Endodermal cell (in vitro differentiated cells): ENCODE results near the gene SEMA4B. TPM values are rescaled to one million over a fixed set of nuclear protein-coding genes. Genes with fewer than 3 reads are reported as not detected.

Experiments
- DNase-seq: peaks from one replicate; pipeline ENCODE4 v3.0.0-alpha.2; 2017
- H3K27ac ChIP-seq: 2 replicates; pipeline ENCODE4 v1.5.1; 2013; ENCODE audit warnings: mild to moderate bottlenecking, low read depth, low read length, moderate library complexity
- H3K27me3 ChIP-seq: 2 replicates; pipeline ENCODE4 v1.6.1; 2013; ENCODE audit warnings: mild to moderate bottlenecking, low read length, moderate library complexity; ENCODE audit not compliant: insufficient read depth, control insufficient read depth, poor library complexity, severe bottlenecking
- H3K36me3 ChIP-seq: 2 replicates; pipeline ENCODE4 v1.7.0; 2013; ENCODE audit warnings: mild to moderate bottlenecking, low read length, moderate library complexity; ENCODE audit not compliant: control insufficient read depth, insufficient read depth
- H3K4me1 ChIP-seq: one replicate; pipeline ENCODE4 v1.7.0; 2013; ENCODE audit warnings: low read length; ENCODE audit not compliant: control insufficient read depth, insufficient read depth
- H3K4me3 ChIP-seq: 2 replicates; pipeline ENCODE4 v1.5.1; 2013; ENCODE audit warnings: mild to moderate bottlenecking, low read length, moderate library complexity
- H3K9ac ChIP-seq: 2 replicates; pipeline ENCODE4 v1.6.1; 2013; ENCODE audit warnings: mild to moderate bottlenecking, low read length, moderate library complexity; ENCODE audit not compliant: poor library complexity, severe bottlenecking; ENCODE audit errors: extremely low read depth
- H3K9me3 ChIP-seq: 2 replicates; pipeline ENCODE4 v1.6.1; 2013; ENCODE audit warnings: mild to moderate bottlenecking, low read length, moderate library complexity; ENCODE audit not compliant: control insufficient read depth
- H3K27ac Mint-ChIP-seq: 2 replicates; pipeline ENCODE4 v1.8.0; 2020; ENCODE audit warnings: mixed read lengths
- H3K27me3 Mint-ChIP-seq: 2 replicates; pipeline ENCODE4 v1.8.0; 2021; ENCODE audit warnings: mild to moderate bottlenecking, mixed read lengths; ENCODE audit not compliant: insufficient read depth
- H3K36me3 Mint-ChIP-seq: 2 replicates; pipeline ENCODE4 v1.8.0; 2020; ENCODE audit warnings: low read depth, mixed read lengths
- H3K4me1 Mint-ChIP-seq: 2 replicates; pipeline ENCODE4 v1.8.0; 2020; ENCODE audit warnings: mixed read lengths
- H3K4me3 Mint-ChIP-seq: 2 replicates; pipeline ENCODE4 v1.8.0; 2020; ENCODE audit warnings: mild to moderate bottlenecking, moderate library complexity, mixed read lengths
- H3K9me3 Mint-ChIP-seq: 2 replicates; pipeline ENCODE4 v1.8.0; 2020; ENCODE audit warnings: mild to moderate bottlenecking, mixed read lengths
- WGBS, 2 experiments: methylation state at CpG; one replicate each; pipeline versions ENCODE4 v1.1.5 to v1.1.7; 2013; ENCODE audit warnings: missing lambda C conversion rate in 2 of 2, mixed read lengths in 1 of 2; ENCODE audit not compliant: insufficient coverage in 1 of 2, insufficient read length in 1 of 2; 5-methylcytosine and 5-hydroxymethylcytosine counted together
- total RNA-seq, 2 donors: library from RNA; stranded (reverse); fragmentation: NEBNext Ultra II Directional in 1 of 2; extraction: Animal tissue kit (Norgen Biotek cat#: 25700) in 1 of 2; gene quantifications; 2 replicates in 1 of 2; 3 replicates in 1 of 2; pipeline ENCODE4 v1.2.1, GENCODE V29; 2021
- TF ChIP-seq, protein P1 (sequence below): fragments of 200-600 bp; sonication (generic); conservative IDR thresholded peaks from 2 replicates; pipeline ENCODE4 v1.5.0; 2021; ENCODE audit warnings: antibody characterized with exemption, mild to moderate bottlenecking

The SEMA4B gene
- total RNA-seq, 2 donors from 2014 or later, result 25.1 to 33.1 TPM

GRCh38 chr15:90154246-90154645 is 46.9 kb upstream of the SEMA4B start:
- no peak for DNase-seq
- TF ChIP-seq, protein P1, sequence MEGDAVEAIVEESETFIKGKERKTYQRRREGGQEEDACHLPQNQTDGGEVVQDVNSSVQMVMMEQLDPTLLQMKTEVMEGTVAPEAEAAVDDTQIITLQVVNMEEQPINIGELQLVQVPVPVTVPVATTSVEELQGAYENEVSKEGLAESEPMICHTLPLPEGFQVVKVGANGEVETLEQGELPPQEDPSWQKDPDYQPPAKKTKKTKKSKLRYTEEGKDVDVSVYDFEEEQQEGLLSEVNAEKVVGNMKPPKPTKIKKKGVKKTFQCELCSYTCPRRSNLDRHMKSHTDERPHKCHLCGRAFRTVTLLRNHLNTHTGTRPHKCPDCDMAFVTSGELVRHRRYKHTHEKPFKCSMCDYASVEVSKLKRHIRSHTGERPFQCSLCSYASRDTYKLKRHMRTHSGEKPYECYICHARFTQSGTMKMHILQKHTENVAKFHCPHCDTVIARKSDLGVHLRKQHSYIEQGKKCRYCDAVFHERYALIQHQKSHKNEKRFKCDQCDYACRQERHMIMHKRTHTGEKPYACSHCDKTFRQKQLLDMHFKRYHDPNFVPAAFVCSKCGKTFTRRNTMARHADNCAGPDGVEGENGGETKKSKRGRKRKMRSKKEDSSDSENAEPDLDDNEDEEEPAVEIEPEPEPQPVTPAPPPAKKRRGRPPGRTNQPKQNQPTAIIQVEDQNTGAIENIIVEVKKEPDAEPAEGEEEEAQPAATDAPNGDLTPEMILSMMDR, result no peak
- Histone ChIP-seq H3K9ac (no peak overlapping the region), H3K27me3 (no peaks in the 10 kb centered on the region), H3K4me3 (no peak overlapping the region), H3K36me3 (no peaks in the 10 kb centered on the region), H3K9me3 (no peaks in the 10 kb centered on the region), H3K4me1 (no peaks in the 10 kb centered on the region), H3K27ac (no peak overlapping the region)
- Mint-ChIP-seq H3K9me3 (no peaks in the 10 kb centered on the region), H3K27me3 (peaks cover 3% of the 10 kb centered on the region), H3K36me3 (no peaks in the 10 kb centered on the region), H3K4me1 (peaks cover 21% of the 10 kb centered on the region), H3K4me3 (no peak overlapping the region), H3K27ac (no peak overlapping the region)
- WGBS, 2 experiments, result 93 to 96% methylated on average over 3 to 5 of the region's 5 CpGs

- no peak overlapping the region for H3K27ac Mint-ChIP-seq
These were observed 46.1 kb upstream of the SEMA4B start for GRCh38 chr15:90154861-90155626.

DNA sequence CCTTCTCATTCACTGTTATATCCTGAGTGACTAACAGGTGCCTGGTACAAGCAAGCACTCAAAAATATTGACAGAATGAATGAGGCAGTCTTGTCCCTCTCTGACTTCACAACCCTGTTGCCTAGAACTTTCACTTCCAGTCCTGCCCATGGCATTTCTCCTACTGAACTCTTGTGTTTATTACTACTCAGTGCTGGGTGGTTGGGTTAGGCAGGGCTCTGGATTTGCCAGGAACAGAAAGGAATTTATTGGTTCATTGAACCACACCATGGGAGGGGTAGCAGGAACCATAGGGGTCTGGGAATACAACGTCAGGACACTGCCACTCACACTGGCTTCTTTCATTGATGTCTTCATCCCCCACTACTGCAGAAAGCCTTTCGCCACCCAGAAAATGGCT is 41.9 kb upstream of the SEMA4B start:
- no peaks in the 10 kb centered on the region for H3K9me3 Mint-ChIP-seq
- no peaks in the 10 kb centered on the region for H3K27me3 Mint-ChIP-seq
- TF ChIP-seq, protein P1, result no peak
- Histone ChIP-seq H3K9ac (no peak overlapping the region), H3K9me3 (no peaks in the 10 kb centered on the region), H3K4me1 (no peaks in the 10 kb centered on the region), H3K4me3 (no peak overlapping the region), H3K36me3 (no peaks in the 10 kb centered on the region), H3K27ac (no peak overlapping the region), H3K27me3 (no peaks in the 10 kb centered on the region)
- peaks cover 8% of the 10 kb centered on the region for H3K4me1 Mint-ChIP-seq
- H3K4me3 Mint-ChIP-seq, result no peak overlapping the region
- 60 to 91% methylated on average over 2 of the region's 2 CpGs for WGBS, 2 experiments
- no peak for DNase-seq
- H3K27ac Mint-ChIP-seq, result no peak overlapping the region
- H3K36me3 Mint-ChIP-seq, result no peaks in the 10 kb centered on the region

More at GRCh38 chr15:90154861-90155626, 46.1 kb upstream of the SEMA4B start:
- Histone ChIP-seq H3K9me3 (no peaks in the 10 kb centered on the region), H3K4me3 (no peak overlapping the region), H3K4me1 (no peaks in the 10 kb centered on the region), H3K9ac (no peak overlapping the region), H3K27me3 (no peaks in the 10 kb centered on the region), H3K27ac (no peak overlapping the region), H3K36me3 (no peaks in the 10 kb centered on the region)
- no peaks in the 10 kb centered on the region for H3K9me3 Mint-ChIP-seq
- DNase-seq, result no peak
- 93 to 96% methylated on average over 11 to 16 of the region's 16 CpGs for WGBS, 2 experiments
- H3K27me3 Mint-ChIP-seq, result peaks cover 3% of the 10 kb centered on the region
- H3K4me3 Mint-ChIP-seq, result no peak overlapping the region
- peaks cover 17% of the 10 kb centered on the region for H3K4me1 Mint-ChIP-seq
- no peaks in the 10 kb centered on the region for H3K36me3 Mint-ChIP-seq
- TF ChIP-seq, protein P1, result no peak
